ENCODE data around the gene GLIPR2.

DNA sequence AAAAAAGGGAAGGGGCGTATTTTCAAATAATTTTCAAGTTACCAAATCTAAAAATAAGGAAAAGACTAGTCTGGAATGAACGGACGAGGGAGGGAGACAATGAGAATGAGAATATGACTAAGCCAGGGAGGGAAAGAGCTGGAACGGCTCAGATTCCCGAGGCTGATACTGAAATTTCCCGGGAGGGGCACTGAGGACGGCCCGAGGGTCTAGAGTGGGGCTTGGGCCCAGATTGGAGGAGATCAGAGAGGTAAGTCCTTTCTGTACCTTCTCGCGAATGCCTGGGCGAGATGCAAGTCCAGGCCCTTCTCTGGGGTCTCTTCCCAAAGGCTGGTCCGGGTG, 29.3 kb downstream of the GLIPR2 start:
- TF ChIP-seq, protein P1, sequence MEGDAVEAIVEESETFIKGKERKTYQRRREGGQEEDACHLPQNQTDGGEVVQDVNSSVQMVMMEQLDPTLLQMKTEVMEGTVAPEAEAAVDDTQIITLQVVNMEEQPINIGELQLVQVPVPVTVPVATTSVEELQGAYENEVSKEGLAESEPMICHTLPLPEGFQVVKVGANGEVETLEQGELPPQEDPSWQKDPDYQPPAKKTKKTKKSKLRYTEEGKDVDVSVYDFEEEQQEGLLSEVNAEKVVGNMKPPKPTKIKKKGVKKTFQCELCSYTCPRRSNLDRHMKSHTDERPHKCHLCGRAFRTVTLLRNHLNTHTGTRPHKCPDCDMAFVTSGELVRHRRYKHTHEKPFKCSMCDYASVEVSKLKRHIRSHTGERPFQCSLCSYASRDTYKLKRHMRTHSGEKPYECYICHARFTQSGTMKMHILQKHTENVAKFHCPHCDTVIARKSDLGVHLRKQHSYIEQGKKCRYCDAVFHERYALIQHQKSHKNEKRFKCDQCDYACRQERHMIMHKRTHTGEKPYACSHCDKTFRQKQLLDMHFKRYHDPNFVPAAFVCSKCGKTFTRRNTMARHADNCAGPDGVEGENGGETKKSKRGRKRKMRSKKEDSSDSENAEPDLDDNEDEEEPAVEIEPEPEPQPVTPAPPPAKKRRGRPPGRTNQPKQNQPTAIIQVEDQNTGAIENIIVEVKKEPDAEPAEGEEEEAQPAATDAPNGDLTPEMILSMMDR (optimal IDR thresholded peaks at IDR 0.05 in 1 of 3, IDR thresholded peaks at IDR 0.05 in 1 of 3, conservative IDR thresholded peaks at IDR 0.05 in 1 of 3; ENCODE audit: extremely low read depth in 1 of 3, insufficient read depth in 2 of 3, low read length in 3 of 3), result no peak
- no peak for TF ChIP-seq EZH2 (IDR thresholded peaks at IDR 0.05; ENCODE audit: low read length)

Data from keratinocyte (primary cell).